ENCODE results near the gene SMG6.

Gene SMG6

DNA sequence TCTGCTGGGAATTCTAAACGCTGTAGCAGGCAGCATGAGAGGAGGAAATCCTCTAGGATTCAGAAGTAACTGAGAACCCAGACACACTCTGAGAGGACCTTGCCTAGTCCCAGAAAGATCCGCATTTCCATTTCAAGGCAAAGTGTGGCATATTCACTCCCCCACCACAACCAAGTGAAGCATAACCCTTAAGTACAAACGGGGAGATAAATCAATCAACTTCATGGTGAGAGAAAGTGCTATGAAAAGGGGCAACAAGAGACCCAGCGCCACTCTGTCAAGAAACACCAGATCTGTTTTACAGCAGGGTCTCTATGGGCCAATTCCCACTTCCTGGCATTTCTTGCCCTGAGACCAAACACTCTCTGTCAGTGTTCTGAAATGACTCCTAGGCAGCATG is 68.3 kb downstream of the SMG6 start:
- no peak for DNase-seq (ENCODE audit: low spot score)

- DNase-seq (ENCODE audit: low spot score): no peak
Observed at GRCh38 chr17:2233441-2233947, 70.1 kb downstream of the SMG6 start.

- DNase-seq (ENCODE audit: low spot score): no peak
Observed at GRCh38 chr17:2232244-2232638, 71.3 kb downstream of the SMG6 start.

GRCh38 chr17:2230877-2231276 is 72.7 kb downstream of the SMG6 start:
- DNase-seq (ENCODE audit: low spot score): no peak

DNA sequence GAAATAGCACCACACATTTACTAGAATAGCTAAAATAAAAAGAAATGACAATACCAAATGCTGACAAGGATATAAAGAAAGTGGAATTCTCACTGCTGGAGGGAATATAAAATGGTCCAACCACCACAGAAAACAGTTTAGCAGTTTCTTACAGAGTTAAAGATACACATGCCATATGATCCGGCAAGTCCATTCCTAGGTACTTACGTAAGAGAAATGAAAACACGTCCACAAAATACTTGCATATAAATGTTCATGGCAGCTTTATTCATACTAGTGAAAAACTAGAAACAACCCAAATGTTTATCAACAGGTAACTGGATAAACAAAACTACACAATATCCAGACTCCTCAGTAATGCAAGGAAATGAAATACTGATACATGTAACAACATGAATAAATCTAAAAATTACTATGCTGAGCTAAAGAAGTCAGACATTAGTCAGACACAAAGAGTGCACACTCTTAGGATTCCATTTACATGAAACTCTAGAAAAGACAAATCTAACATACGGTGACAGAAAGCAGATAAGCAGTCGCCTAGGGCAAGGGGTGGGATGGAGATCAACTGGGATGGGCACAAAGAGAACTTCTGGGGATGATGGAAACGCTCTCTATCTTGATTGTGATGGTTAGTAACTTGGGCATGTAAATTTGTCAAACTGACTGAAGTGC is 76.4 kb downstream of the SMG6 start:
- DNase-seq (ENCODE audit: low spot score): no peak

- DNase-seq (ENCODE audit: low spot score): no peak
Observed at GRCh38 chr17:2223617-2223927, 80.0 kb downstream of the SMG6 start.

DNA sequence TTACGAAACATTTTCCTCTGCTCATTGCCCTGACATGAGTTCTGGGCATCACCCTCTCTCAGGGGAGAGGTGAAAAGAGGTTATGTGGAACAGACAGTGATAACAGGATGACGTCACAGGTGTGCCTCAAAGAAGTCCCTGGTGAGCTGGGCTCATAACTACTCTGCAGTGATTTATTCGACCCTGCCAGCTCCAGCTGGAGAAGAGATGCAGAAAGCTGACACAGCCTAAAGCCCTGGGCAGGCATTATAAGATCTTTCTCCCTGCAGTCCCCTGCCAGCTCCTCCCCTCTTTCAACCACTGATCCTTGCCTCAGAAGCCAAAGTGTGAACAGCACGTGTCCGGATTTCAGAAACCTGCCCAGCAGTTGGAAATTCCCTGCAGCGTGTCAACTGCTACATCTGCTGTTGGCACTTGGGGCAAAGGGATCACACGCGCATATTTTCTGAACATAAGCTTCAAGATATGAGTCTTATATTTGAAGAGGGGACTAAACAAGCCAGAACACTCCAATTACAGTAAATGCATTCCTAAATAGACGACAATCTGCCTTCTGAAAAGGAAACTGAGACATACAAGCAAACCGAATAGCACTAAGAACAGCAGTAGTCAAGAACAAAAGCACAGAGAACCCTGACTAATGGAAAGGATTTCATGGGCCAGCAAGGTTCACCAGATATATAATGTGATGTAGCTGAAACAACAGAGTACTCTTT is 80.5 kb downstream of the SMG6 start:
- DNase-seq (ENCODE audit: low spot score): no peak

- DNase-seq (ENCODE audit: low spot score): no peak
Observed at GRCh38 chr17:2222301-2222700, 81.3 kb downstream of the SMG6 start.

DNA sequence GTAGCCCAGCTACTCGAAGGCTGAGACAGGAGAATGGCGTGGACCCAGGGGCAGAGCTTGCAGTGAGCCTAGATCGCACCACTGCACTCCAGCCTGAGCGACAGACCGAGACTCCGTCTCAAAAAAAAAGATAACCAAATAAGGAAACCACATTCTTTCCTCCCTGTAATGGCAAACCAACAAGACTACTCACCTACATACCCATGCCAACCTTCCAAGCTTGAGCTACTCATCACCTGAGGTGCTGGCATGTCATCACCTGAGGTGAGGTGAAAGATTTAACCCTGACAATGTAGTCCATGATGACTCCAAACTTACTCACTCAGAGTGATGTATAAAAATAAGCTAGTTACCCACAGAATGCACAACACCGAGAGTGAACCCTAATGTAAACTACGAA is 85.2 kb downstream of the SMG6 start:
- DNase-seq (ENCODE audit: low spot score): no peak

- no peak for DNase-seq (ENCODE audit: low spot score)
Observed at GRCh38 chr17:2215616-2216364, 87.8 kb downstream of the SMG6 start.

DNA sequence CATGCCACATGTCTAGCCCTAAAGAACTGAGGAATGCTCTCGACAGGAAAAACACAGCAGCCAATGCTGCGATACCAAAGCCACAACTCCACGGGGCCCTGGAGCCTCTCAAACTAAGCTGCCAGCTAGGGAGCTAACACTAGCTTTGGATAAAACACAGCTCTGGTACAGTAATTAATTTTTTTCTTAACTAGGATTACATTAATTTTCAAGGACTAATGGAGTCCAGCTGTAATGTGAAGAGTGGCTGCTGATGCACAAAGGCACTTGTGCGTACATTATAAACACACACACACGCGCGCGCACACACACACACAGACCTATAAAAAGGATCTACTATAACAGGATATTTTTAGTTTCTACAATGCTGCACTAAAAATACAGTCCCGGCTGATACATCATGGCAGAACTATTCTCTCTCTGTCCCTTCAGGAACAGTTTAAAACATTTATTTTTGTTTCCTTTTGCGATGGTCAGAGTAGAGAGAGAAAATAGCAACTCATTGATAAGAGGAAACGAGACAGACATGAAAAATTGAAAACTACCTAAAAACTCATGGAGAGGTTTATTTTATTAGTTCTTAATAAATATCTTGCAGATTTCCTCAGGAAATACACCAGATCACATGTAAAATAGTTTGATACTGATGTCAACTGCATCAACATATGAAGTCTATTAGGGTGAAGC is 88.5 kb downstream of the SMG6 start:
- DNase-seq (ENCODE audit: low spot score): no peak

GRCh38 chr17:2214047-2214928 is 89.3 kb downstream of the SMG6 start:
- no peak for DNase-seq (ENCODE audit: low spot score)

GRCh38 chr17:2213291-2213960 is 90.2 kb downstream of the SMG6 start:
- DNase-seq (ENCODE audit: low spot score): no peak

DNA sequence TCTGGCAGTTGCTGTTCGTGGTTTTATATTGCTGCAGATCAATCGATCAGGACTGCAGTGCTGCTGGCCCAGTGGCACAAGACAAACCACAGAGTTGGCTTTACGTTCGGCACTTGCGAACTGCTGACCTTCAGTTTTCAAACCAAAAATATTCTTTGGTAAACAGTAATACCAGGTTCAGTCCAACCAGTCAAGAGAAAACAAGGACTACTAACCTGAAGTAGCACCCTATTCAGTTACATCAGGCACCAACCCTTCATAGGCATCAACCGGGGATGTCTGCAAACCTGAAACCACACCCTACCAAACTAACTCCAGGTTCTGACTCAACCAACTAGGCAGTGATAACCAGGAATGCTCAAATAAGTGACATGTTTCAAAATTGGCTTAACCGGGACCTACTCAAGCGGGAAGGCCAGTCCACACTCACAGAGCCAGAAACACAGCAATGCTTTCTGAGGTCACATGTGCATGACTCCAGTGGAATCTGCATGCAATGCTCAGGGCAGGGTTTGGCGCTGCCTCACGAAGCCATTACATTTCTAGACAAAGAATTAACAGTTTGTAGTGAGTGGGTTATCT is 91.1 kb downstream of the SMG6 start:
- no peak for DNase-seq (ENCODE audit: low spot score)

DNA sequence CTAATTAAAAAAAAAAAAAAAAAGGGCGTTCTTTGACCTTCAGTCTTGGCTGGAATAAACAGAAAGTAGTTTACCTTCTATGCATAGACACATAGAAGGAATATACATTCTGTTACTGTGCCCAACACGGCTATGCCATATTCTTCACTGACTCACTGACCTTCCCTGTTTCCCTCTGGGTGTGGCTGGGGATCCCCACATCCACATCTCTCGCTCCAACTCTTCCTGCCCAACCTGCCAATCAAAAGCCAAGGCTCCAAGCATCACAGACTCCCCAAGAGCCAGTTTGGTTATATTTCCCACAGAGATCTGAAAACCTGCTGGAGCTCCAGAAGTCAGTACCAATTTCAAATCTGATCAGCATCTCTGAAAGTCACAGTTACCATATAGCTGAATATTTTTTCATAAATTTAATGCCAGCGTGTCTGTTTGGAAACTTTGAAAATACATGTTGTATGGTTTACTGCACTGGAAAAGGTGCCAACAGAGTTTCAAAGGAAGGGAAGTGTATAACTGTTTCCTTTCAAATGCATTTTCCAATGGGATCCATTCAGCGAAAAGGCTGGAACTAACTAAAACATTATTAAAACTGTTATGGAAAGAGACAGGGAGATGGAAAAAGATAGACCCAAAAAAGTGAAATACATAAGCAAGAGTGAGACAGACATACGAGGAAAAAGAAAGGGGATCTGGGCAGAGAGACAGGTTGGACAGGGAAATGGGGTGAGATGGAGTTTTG is 91.8 kb downstream of the SMG6 start:
- DNase-seq (ENCODE audit: low spot score): no peak

GRCh38 chr17:2210726-2211125 is 92.9 kb downstream of the SMG6 start:
- no peak for DNase-seq (ENCODE audit: low spot score)

GRCh38 chr17:2207815-2208515 is 95.6 kb downstream of the SMG6 start:
- DNase-seq (ENCODE audit: low spot score): no peak

- no peak for DNase-seq (ENCODE audit: low spot score)
Observed at GRCh38 chr17:2204393-2204792, 99.2 kb downstream of the SMG6 start.

DNA sequence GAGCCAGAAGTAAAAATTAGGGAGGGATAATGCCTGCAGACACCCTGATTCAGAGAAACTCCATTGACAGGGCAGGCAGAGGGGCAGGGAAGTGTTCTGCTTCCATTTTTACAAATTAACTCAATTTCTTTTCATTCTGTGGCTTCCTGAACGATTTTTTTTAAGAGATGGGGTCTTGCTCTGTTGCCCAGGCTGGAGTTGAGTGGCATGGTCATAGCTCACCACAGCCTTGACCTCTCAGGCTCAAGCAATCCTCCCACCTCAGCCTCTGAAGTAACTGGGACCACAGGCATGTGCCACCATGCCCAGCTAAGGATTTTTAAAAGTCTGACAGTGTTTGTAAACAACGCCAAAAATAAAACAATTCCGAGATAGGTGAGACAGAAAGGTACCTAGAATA is 99.8 kb downstream of the SMG6 start:
- DNase-seq (ENCODE audit: low spot score): no peak

Data from LoVo (cell line).